DND-41 (cell line): ENCODE results near the gene MAMDC2.

Experiments
- CTCF ChIP-seq: IDR thresholded peaks from 2 replicates; pipeline ENCODE4 v1.5.1; 2012; ENCODE audit warnings: borderline replicate concordance, low read length, moderate library complexity, mild to moderate bottlenecking; ENCODE audit not compliant: poor library complexity, severe bottlenecking; ENCODE audit errors: extremely low read depth
- EZH2 ChIP-seq: IDR thresholded peaks from 3 replicates; pipeline ENCODE4 v1.6.1; 2012; ENCODE audit warnings: borderline replicate concordance, low read depth, mild to moderate bottlenecking, moderate library complexity, low read length, inconsistent platforms; ENCODE audit not compliant: severe bottlenecking

- TF ChIP-seq CTCF (no peak), EZH2 (no peak)
These were observed 23.4 kb upstream of the MAMDC2 start for GRCh38 chr9:70020217-70020616.
